ENCODE measurements around the gene RAPGEF6.

The RAPGEF6 gene

GRCh38 chr5:131539251-131539650, 95.8 kb downstream of the RAPGEF6 start:
- no peak for DNase-seq (ENCODE audit: low read depth)
- TF ChIP-seq CTCF (conservative IDR thresholded peaks at IDR 0.05; ENCODE audit: low read depth, low read length) = no peak
- H3K4me3 ChIP-seq (ENCODE audit: low read depth, low read length) = no peak overlapping the region

GRCh38 chr5:131538177-131538593, 96.8 kb downstream of the RAPGEF6 start:
- H3K4me3 ChIP-seq (ENCODE audit: low read depth, low read length) = no peak overlapping the region
- TF ChIP-seq CTCF (conservative IDR thresholded peaks at IDR 0.05; ENCODE audit: low read depth, low read length) = no peak

GRCh38 chr5:131536850-131537448, 98.1 kb downstream of the RAPGEF6 start:
- no peak overlapping the region for H3K4me3 ChIP-seq (ENCODE audit: low read depth, low read length)
- no peak for DNase-seq (ENCODE audit: low read depth)
- TF ChIP-seq CTCF (conservative IDR thresholded peaks at IDR 0.05; ENCODE audit: low read depth, low read length) = no peak

More at GRCh38 chr5:131538177-131538593, 96.8 kb downstream of the RAPGEF6 start:
- DNase-seq (ENCODE audit: low read depth) = peak; percentile 70

- no peak for TF ChIP-seq CTCF (conservative IDR thresholded peaks at IDR 0.05; ENCODE audit: low read depth, low read length)
- no peak overlapping the region for H3K4me3 ChIP-seq (ENCODE audit: low read depth, low read length)
- peak; percentile 71 for DNase-seq (ENCODE audit: low read depth)
Measured at GRCh38 chr5:131536211-131536826, 98.7 kb downstream of the RAPGEF6 start.

- no peak for DNase-seq (ENCODE audit: low read depth)
- H3K4me3 ChIP-seq (ENCODE audit: low read depth, low read length) = no peak overlapping the region
- TF ChIP-seq CTCF (conservative IDR thresholded peaks at IDR 0.05; ENCODE audit: low read depth, low read length) = no peak
Measured at GRCh38 chr5:131534974-131535373, 100.1 kb downstream of the RAPGEF6 start.

GRCh38 chr5:131533836-131534235, 101.2 kb downstream of the RAPGEF6 start:
- peak; percentile 31 for TF ChIP-seq CTCF (conservative IDR thresholded peaks at IDR 0.05; ENCODE audit: low read depth, low read length)
- DNase-seq (ENCODE audit: low read depth) = no peak
- H3K4me3 ChIP-seq (ENCODE audit: low read depth, low read length) = no peak overlapping the region
